GM23248 (cell line): Measurements from ENCODE around the gene RAB8A. TPM values are rescaled to one million over a fixed set of nuclear protein-coding genes. Genes with fewer than 3 reads are reported as not detected.

Experiments used
- DNase-seq: peaks from one replicate; pipeline ENCODE4 v3.0.0-alpha.2; 2015
- H2AFZ ChIP-seq: fragments of 200-600 bp; sonication (generic); 2 replicates; pipeline ENCODE4 v1.6.1; 2016; ENCODE audit warnings: antibody characterized with exemption
- H3F3A ChIP-seq: fragments of 200-600 bp; sonication (generic); 2 replicates; pipeline ENCODE4 v1.6.1; 2016; ENCODE audit warnings: mild to moderate bottlenecking, antibody characterized with exemption, mixed run types; ENCODE audit not compliant: insufficient read depth
- H3K27ac ChIP-seq: fragments of 200-600 bp; sonication (generic); 2 replicates; pipeline ENCODE4 v1.5.1; 2016; ENCODE audit warnings: mild to moderate bottlenecking
- H3K27me3 ChIP-seq: fragments of 200-600 bp; sonication (generic); replicated peaks from 2 replicates; pipeline ENCODE4 v1.6.1; 2016; ENCODE audit warnings: mild to moderate bottlenecking; ENCODE audit not compliant: insufficient read depth
- H3K36me3 ChIP-seq: fragments of 200-600 bp; sonication (generic); 2 replicates; pipeline ENCODE4 v1.6.1; 2016; ENCODE audit warnings: low read depth, mild to moderate bottlenecking
- H3K4me1 ChIP-seq: fragments of 200-600 bp; sonication (generic); 2 replicates; pipeline ENCODE4 v1.6.1; 2016; ENCODE audit warnings: mild to moderate bottlenecking; ENCODE audit not compliant: insufficient read depth
- H3K4me2 ChIP-seq: fragments of 200-600 bp; sonication (generic); one replicate; pipeline ENCODE4 v1.6.1; 2016; ENCODE audit warnings: mild to moderate bottlenecking; ENCODE audit not compliant: unreplicated experiment
- H3K4me3 ChIP-seq: fragments of 200-600 bp; sonication (generic); 2 replicates; pipeline ENCODE4 v1.5.1; 2016; ENCODE audit warnings: mild to moderate bottlenecking
- H3K79me2 ChIP-seq: fragments of 200-600 bp; sonication (generic); 2 replicates; pipeline ENCODE4 v1.6.1; 2016; ENCODE audit warnings: mild to moderate bottlenecking; ENCODE audit not compliant: insufficient read depth
- H3K9ac ChIP-seq: fragments of 200-600 bp; sonication (generic); 2 replicates; pipeline ENCODE4 v1.6.1; 2016; ENCODE audit warnings: mild to moderate bottlenecking
- H3K9me2 ChIP-seq: fragments of 200-600 bp; sonication (generic); 2 replicates; pipeline ENCODE4 v1.6.1; 2016; ENCODE audit warnings: mixed run types, mild to moderate bottlenecking, moderate library complexity; ENCODE audit not compliant: insufficient read depth
- H3K9me3 ChIP-seq: fragments of 200-600 bp; sonication (generic); one replicate; pipeline ENCODE4 v1.6.1; 2017; ENCODE audit warnings: low read depth
- H4K20me1 ChIP-seq: fragments of 200-600 bp; sonication (generic); 2 replicates; pipeline ENCODE4 v1.6.0; 2016; ENCODE audit not compliant: insufficient read depth
- EZH2 ChIP-seq: fragments of 200-600 bp; sonication (generic); IDR thresholded peaks from 2 replicates; pipeline ENCODE4 v1.6.1; 2018; ENCODE audit warnings: antibody characterized with exemption, mild to moderate bottlenecking; ENCODE audit not compliant: insufficient read depth, poor library complexity, severe bottlenecking
- EZH2phosphoT487 ChIP-seq: fragments of 200-600 bp; sonication (generic); IDR thresholded peaks from 2 replicates; pipeline ENCODE4 v1.6.1; 2018; ENCODE audit warnings: antibody characterized with exemption, moderate library complexity, mild to moderate bottlenecking, low read depth; ENCODE audit not compliant: insufficient read depth
- WGBS, 2 experiments: methylation state at CpG; one replicate each; pipeline ENCODE4 v1.1.6; 2015 to 2017; ENCODE audit warnings: low lambda C conversion rate in 2 of 2, low coverage in 1 of 2; ENCODE audit errors: missing lambda C conversion rate in 2 of 2; 5-methylcytosine and 5-hydroxymethylcytosine counted together
- in situ Hi-C: fragments of 300-500 bp; cut with MboI; formaldehyde crosslinking; loops from 2 replicates; pipeline ENCODE4 v1.15.0; 2020
- polyA plus RNA-seq: library from polyadenylated mRNA; unstranded; fragments of >200 nt; fragmentation: Nextera tagmentation; extraction: Ambion mirVana; gene quantifications from 2 replicates; pipeline ENCODE4 v1.2.1, GENCODE V29; 2016
- total RNA-seq: library from RNA; depleted of rRNA; stranded (reverse); fragments of >200 nt; shearing (Covaris generic); gene quantifications from 2 replicates; pipeline ENCODE4 v1.2.3, GENCODE V29; 2014

RAB8A gene
- total and polyA plus RNA-seq, 2 experiments from 2014 or later: 42.6 to 112 TPM

GRCh38 chr19:16141043-16141442 is 29.4 kb downstream of the RAB8A start:
- TF ChIP-seq EZH2 (no peak), EZH2phosphoT487 (no peak)
- Histone ChIP-seq H3K36me3 (no peaks in the 10 kb centered on the region), H3K9ac (no peak overlapping the region), H3K4me2 (no peak overlapping the region), H4K20me1 (no peaks in the 10 kb centered on the region), H3K9me2 (no peaks in the 10 kb centered on the region), H3F3A (no peaks in the 10 kb centered on the region), H3K79me2 (no peaks in the 10 kb centered on the region), H3K27me3 (no peaks in the 10 kb centered on the region), H2AFZ (no peak overlapping the region), H3K4me3 (no peak overlapping the region), H3K27ac (no peak overlapping the region), H3K9me3 (no peaks in the 10 kb centered on the region), H3K4me1 (no peaks in the 10 kb centered on the region)
- in situ Hi-C loops: no loop called here
- no peak for DNase-seq
- WGBS, 2 experiments: 43 to 45% methylated on average over 4 of the region's 4 CpGs

- WGBS, 2 experiments: 73 to 76% methylated on average over 9 of the region's 9 CpGs
- no peaks in the 10 kb centered on the region for H3F3A ChIP-seq
- H3K27me3 ChIP-seq: no peaks in the 10 kb centered on the region
- no peak overlapping the region for H2AFZ ChIP-seq
- no peak overlapping the region for H3K9ac ChIP-seq
- no peaks in the 10 kb centered on the region for H4K20me1 ChIP-seq
- H3K4me1 ChIP-seq: no peaks in the 10 kb centered on the region
- no peak overlapping the region for H3K4me3 ChIP-seq
- H3K36me3 ChIP-seq: no peaks in the 10 kb centered on the region
- in situ Hi-C loops: no loop called here
- no peaks in the 10 kb centered on the region for H3K9me2 ChIP-seq
- DNase-seq: no peak
- H3K79me2 ChIP-seq: no peaks in the 10 kb centered on the region
- no peak overlapping the region for H3K27ac ChIP-seq
- TF ChIP-seq EZH2phosphoT487: no peak
- TF ChIP-seq EZH2: no peak
- no peaks in the 10 kb centered on the region for H3K9me3 ChIP-seq
- no peak overlapping the region for H3K4me2 ChIP-seq
These were observed 30.4 kb downstream of the RAB8A start for GRCh38 chr19:16142032-16142580.

GRCh38 chr19:16143399-16144215 is 31.9 kb downstream of the RAB8A start, which contains the start of gene HSH2D:
TSS of gene HSH2D (plus strand) at chr19:16143685. CDS start at chr19:16148751, 5,066 bp downstream.
- Histone ChIP-seq H3K9me2 (no peaks in the 10 kb centered on the region), H3K27ac (no peak within 1 kb of the TSS), H3K27me3 (no peaks in the 10 kb centered on the region), H3K4me2 (no peak within 1 kb of the TSS), H4K20me1 (no peaks in the 10 kb centered on the region), H3K4me1 (no peaks in the 10 kb centered on the region), H3F3A (no peaks in the 10 kb centered on the region), H3K36me3 (no peaks in the 10 kb centered on the region), H3K79me2 (no peaks in the 10 kb centered on the region), H3K9ac (no peak within 1 kb of the TSS), H2AFZ (no peak within 1 kb of the TSS), H3K4me3 (no peak within 1 kb of the TSS), H3K9me3 (no peaks in the 10 kb centered on the region)
- no peak for TF ChIP-seq EZH2phosphoT487
- TF ChIP-seq EZH2: no peak
- no peak for DNase-seq
- in situ Hi-C loops: no loop called here
- WGBS, 2 experiments: 45 to 46% methylated on average over 13 of the region's 13 CpGs

DNA sequence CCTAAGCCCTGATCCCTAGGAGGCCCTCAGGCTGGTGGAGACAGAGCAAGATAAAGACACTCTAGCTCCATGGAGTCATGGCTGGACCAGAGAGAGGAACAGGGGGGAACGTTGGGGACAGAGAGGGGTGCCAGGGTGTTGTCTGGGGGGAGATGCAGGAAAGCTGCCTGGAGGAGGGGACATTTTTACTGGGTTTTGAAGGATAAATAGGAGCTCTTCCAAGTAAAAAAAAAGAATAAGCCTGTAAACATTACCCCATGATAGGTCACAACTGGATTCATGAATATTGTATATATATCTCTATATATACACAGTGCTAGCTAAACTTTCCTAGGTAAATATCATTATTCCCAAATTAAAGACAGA is 32.5 kb downstream of the RAB8A start:
- no peak for DNase-seq
- Histone ChIP-seq H3K9me2 (no peaks in the 10 kb centered on the region), H3K9ac (no peak overlapping the region), H3K9me3 (no peaks in the 10 kb centered on the region), H3K36me3 (no peaks in the 10 kb centered on the region), H3K79me2 (no peaks in the 10 kb centered on the region), H4K20me1 (no peaks in the 10 kb centered on the region), H3K27ac (no peak overlapping the region), H3K27me3 (no peaks in the 10 kb centered on the region), H3K4me1 (no peaks in the 10 kb centered on the region), H2AFZ (no peak overlapping the region), H3F3A (no peaks in the 10 kb centered on the region), H3K4me2 (no peak overlapping the region), H3K4me3 (no peak overlapping the region)
- 71 to 80% methylated on average over 1 of the region's 1 CpG for WGBS, 2 experiments
- no peak for TF ChIP-seq EZH2phosphoT487
- TF ChIP-seq EZH2: no peak
- in situ Hi-C loops: no loop called here
